SK-N-SH (cell line): ENCODE results near the gene ZNF438.

Experiments used
- EP300 ChIP-seq, 2 experiments: IDR thresholded peaks; 2 replicates each; pipeline versions ENCODE4 v1.4.0 to v1.6.1; 2012; ENCODE audit warnings: borderline replicate concordance in 1 of 2, low read depth in 1 of 2, low read length in 1 of 2
- GABPA ChIP-seq: IDR thresholded peaks from 2 replicates; pipeline ENCODE4 v1.4.0; 2012; ENCODE audit warnings: low read depth, mild to moderate bottlenecking
- JUND ChIP-seq: IDR thresholded peaks from 2 replicates; pipeline ENCODE4 v1.4.0; 2012
- NFIC ChIP-seq: IDR thresholded peaks from 2 replicates; pipeline ENCODE4 v1.4.0; 2012; ENCODE audit warnings: borderline replicate concordance
- RCOR1 ChIP-seq: fragments of 150-350 bp; IDR thresholded peaks from 2 replicates; pipeline ENCODE4 v1.6.1; 2017; ENCODE audit warnings: antibody characterized with exemption, low read length
- TAF1 ChIP-seq: IDR thresholded peaks from 2 replicates; pipeline ENCODE4 v1.6.1; 2012; ENCODE audit warnings: low read depth, mild to moderate bottlenecking, low read length, moderate library complexity, borderline replicate concordance
- TEAD4 ChIP-seq: IDR thresholded peaks from 2 replicates; pipeline ENCODE4 v1.4.0; 2012; ENCODE audit warnings: mild to moderate bottlenecking, borderline replicate concordance; ENCODE audit not compliant: insufficient read depth
- TF ChIP-seq, protein P1 (sequence below): fragments of 200-600 bp; sonication (generic); IDR thresholded peaks from 2 replicates; pipeline ENCODE4 v1.6.1; 2017; ENCODE audit warnings: antibody characterized with exemption, mild to moderate bottlenecking, moderate library complexity
- TF ChIP-seq, protein P2 (sequence below): IDR thresholded peaks from 2 replicates; pipeline ENCODE4 v1.4.0; 2012; ENCODE audit warnings: low read depth

- TF ChIP-seq, protein P1, sequence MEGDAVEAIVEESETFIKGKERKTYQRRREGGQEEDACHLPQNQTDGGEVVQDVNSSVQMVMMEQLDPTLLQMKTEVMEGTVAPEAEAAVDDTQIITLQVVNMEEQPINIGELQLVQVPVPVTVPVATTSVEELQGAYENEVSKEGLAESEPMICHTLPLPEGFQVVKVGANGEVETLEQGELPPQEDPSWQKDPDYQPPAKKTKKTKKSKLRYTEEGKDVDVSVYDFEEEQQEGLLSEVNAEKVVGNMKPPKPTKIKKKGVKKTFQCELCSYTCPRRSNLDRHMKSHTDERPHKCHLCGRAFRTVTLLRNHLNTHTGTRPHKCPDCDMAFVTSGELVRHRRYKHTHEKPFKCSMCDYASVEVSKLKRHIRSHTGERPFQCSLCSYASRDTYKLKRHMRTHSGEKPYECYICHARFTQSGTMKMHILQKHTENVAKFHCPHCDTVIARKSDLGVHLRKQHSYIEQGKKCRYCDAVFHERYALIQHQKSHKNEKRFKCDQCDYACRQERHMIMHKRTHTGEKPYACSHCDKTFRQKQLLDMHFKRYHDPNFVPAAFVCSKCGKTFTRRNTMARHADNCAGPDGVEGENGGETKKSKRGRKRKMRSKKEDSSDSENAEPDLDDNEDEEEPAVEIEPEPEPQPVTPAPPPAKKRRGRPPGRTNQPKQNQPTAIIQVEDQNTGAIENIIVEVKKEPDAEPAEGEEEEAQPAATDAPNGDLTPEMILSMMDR: no peak
- TF ChIP-seq EP300 (IDR thresholded peaks at IDR 0.05; ENCODE audit: borderline replicate concordance in 1 of 2, low read depth in 1 of 2, low read length in 1 of 2) (no peak), TAF1 (no peak), TEAD4 (no peak), RCOR1 (no peak), NFIC (no peak), GABPA (no peak), JUND (no peak)
- TF ChIP-seq, protein P2, sequence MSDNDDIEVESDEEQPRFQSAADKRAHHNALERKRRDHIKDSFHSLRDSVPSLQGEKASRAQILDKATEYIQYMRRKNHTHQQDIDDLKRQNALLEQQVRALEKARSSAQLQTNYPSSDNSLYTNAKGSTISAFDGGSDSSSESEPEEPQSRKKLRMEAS: no peak
Measured at GRCh38 chr10:30967650-30968410, 63.8 kb downstream of the ZNF438 start.
